GM18907 (cell line): ENCODE measurements around the gene BLTP1.

Experiments
- ATAC-seq: cut with Tn5 transposase; IDR thresholded peaks from one replicate; pipeline ENCODE4 v1.9.1; 2021; ENCODE audit warnings: mild to moderate bottlenecking, moderate library complexity; ENCODE audit not compliant: unreplicated experiment

Gene BLTP1

GRCh38 chr4:122170775-122171174 is 18.6 kb downstream of the BLTP1 start:
- ATAC-seq = no peak

DNA sequence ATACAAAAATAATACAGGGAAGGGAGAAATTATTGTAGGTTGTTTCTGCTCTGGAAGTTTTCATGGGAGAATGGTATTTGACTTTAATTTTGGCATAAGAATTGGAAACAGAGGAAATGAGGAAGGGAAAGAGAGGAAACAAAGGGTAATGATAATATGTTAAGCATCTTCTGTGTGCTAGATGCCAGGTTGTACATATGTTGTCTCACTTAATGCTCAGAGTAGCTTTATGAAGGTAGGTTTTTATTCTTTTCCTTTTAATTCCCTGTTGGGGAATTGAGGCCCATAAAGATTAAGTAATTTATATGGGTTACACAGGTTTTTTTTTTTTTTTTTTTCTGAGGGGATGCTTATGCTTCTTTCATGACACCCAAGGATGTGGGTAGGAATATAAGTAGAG is 19.2 kb downstream of the BLTP1 start:
- no peak for ATAC-seq

GRCh38 chr4:122172266-122172665 is 20.1 kb downstream of the BLTP1 start:
- ATAC-seq = no peak

DNA sequence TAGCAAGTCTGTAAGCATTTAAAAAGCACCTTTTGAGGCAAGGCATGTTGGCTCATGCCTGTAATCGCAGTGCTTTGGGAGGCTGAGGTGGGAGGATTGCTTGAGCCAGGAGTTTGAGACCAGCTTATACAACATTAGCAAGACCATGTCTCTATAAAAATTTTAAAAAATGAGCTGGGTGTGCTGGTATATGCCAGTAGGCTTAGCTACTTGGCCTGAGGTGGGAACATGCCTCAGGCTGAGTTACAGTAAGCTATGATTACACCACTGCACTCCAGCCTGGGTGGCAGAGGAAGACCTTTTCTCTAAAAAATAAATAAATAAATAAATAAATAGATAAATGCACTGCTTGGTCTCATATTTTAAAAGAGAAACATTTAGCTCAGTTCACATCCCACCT is 26.8 kb downstream of the BLTP1 start:
- ATAC-seq = no peak

DNA sequence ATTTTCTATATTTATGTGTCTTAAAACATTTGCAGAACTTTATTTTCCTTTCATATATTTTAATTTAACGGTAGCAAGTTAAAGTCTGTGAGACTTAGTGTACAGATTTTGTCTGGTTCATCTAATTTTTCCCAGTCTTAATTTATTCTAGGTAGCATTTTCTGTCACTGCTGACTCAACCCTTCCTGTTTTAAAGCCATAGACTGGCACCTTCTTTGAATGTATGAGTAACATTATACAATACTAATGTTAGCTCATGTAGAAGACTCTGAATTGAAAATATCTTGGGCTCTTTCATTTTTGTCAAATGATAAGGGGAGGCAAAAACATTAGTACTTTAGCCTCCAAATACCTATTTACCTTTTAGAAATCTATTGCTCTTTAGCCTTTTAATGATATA is 43.6 kb downstream of the BLTP1 start:
- ATAC-seq = no peak
